Activated naive CD4-positive, alpha-beta T cell (primary cell): Measurements from ENCODE around the gene MGAT5.

ENCODE experiments used
- DNase-seq, 4 experiments: peaks; one replicate each; lab custom pipeline; 2025; lab: John Stamatoyannopoulos, UW

Gene MGAT5, protein sequence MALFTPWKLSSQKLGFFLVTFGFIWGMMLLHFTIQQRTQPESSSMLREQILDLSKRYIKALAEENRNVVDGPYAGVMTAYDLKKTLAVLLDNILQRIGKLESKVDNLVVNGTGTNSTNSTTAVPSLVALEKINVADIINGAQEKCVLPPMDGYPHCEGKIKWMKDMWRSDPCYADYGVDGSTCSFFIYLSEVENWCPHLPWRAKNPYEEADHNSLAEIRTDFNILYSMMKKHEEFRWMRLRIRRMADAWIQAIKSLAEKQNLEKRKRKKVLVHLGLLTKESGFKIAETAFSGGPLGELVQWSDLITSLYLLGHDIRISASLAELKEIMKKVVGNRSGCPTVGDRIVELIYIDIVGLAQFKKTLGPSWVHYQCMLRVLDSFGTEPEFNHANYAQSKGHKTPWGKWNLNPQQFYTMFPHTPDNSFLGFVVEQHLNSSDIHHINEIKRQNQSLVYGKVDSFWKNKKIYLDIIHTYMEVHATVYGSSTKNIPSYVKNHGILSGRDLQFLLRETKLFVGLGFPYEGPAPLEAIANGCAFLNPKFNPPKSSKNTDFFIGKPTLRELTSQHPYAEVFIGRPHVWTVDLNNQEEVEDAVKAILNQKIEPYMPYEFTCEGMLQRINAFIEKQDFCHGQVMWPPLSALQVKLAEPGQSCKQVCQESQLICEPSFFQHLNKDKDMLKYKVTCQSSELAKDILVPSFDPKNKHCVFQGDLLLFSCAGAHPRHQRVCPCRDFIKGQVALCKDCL

GRCh38 chr2:134253804-134254203, at the start of gene MGAT5:
Gene MGAT5, plus strand, starts transcription at chr2:134254072. Its CDS starts 332 bp downstream, at chr2:134254404.
- no peak for DNase-seq

GRCh38 chr2:134205087-134205486, 48.8 kb upstream of the MGAT5 start:
- DNase-seq, result peak in 1 of 4 experiments; percentile 10

DNA sequence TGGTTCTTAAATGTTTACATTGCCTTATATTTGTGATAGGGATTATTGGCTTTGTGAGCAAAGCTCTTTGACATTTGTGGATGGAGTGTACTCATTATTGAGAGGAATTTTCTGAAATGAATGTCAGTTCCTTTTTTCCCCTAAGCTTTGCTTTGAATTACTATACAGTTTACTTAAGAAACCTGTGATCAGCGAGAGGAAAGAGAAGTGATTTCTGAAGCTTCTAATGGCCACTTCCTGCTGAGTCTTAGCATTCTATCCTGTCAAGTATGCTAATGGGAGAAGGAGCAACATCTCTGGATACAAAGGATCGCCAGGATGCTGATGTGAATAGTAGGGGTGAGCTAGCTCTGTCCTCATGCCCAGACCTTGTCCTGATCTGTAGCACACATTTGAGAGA, 47.8 kb upstream of the MGAT5 start:
- no peak for DNase-seq

DNA sequence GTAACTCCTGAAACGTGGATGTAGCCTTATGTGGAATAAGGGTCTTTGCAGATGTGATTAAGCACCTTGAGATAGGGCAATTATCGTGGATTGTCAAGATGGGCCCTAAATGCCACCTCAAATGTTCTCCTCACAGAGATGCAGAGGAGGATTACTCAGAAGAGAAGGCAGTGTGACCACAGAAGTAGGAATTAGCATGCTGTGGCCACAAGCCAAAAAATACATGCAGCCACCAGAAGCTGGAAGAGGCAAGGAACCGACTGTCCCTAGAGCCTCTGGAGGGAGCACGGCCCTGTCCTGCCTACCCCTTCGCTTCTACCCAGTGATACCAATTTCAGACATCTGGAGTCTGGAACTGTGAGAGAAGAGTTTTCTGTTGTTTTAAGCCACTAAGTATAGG, 47.3 kb upstream of the MGAT5 start:
- no peak for DNase-seq

DNA sequence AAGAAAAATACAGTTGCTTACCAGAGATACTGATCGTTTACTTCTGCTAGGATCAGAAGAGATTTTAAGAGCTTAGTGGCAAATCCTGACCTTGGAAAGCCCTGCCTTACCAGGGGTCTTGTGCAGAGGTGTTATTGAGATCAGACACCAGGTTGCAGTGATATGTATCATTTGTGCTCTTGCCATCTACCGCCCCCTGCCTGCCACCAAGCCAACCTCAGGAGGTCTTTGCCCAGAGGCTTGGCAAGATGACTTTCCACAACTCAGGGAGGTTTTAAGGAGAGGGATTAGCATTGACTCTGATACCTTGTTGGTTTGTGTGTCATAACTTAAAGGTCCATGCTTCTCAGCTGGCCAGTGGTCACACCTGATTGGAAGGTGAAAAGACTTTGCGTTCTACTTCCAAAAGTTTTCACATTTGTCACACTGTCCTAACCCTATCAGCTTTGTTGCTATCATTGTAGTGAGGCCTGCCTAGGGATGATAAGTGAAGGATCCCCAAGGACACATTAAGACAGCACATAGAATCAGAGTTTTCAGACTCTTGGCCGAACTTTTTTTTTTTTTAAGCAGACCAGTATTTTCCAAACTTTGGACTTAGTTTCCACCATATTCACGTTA, 46.2 kb upstream of the MGAT5 start:
- peak in 2 of 4 experiments; percentile 35 to 39 for DNase-seq

- DNase-seq, result no peak
These were observed 45.0 kb upstream of the MGAT5 start for GRCh38 chr2:134208825-134209224.

DNA sequence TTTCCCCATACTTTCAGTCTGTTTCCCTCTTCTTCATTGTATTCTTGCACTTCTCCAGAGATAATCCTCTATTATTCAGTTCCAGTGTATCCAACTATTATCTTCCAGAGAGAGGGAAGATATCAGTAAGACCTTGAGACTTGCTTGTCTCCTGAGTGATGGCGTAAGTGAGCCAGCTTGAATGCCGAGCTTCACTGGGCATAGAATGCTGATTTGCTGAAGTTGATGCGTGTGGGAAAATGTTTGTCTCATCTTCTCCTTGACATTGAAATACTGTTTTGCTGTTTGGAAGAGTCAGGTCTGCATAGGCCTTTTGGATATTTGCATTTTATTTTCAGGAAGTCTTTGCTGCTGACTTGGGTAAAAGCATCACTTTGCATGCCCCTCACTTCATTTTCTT, 41.1 kb upstream of the MGAT5 start:
- no peak for DNase-seq

DNA sequence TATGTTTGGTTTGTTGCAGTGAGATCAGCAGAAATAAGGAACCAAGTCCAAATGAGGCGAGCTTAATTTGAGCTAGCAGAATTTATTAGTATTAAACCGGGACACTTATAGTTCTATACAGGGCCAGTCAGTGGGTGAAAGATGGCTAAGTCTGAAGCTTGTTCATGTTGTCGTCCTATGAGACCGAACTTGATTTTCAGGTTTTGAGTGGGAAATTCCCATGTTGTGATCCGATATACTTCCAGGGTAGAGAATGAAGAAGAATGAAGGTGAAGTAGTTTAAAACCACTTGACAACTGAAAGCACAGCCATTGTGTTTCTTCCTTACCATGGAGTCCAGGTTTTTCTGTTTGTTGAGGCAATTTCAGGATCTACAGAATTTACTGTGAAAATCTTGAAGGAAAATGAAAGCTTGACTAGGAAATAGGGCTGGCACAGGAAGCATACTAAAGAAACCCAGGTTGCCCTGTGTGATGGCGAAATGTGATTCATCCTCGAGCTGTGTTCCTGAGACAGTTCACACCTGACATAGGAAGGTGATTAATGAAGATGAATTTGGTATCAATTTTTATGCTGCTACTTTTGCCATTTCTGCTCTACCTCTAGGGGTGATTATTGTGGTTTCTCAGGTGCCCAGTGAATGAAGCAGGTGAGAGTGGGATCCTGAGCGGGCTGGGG, 37.6 kb upstream of the MGAT5 start:
- DNase-seq, result no peak

GRCh38 chr2:134217351-134217750, 36.5 kb upstream of the MGAT5 start:
- DNase-seq, result no peak

- no peak for DNase-seq
These were observed 35.9 kb upstream of the MGAT5 start for GRCh38 chr2:134217924-134218323.

GRCh38 chr2:134218414-134218813, 35.5 kb upstream of the MGAT5 start:
- no peak for DNase-seq

DNA sequence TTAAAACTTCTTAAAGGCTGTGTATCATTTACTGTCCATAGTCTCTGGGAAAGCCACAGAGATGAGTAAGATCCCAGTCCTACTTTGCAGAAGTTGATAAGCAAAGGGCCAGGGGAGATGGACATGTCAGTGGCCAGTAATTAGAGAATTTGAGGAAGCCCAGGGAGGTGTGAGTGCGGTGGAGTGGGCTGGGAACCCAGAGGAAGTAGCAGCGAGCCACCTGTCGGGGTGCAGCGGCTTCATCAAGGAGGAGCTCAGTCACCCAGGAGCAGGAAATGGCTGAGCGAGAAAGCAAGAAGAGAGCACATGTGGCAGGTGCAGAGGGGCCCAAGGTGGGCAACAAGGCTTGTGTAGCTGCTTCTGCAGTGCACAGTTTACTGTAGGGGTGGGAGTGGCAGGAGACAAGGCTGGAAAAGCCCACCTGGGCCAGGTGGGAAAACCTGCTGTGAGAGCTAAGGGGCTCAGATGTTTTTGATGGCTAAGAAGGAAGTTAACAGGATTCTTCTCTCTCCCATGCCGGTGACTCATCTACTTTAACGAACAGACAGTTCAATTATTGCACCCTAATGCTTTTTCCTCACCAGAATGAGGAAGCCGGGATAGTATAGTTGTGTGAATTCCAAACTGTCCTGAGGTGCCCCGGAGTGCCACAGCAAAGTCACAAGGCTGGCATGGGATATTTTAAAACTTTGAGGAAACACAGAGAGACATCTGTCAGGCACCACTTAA, 34.8 kb upstream of the MGAT5 start:
- peak in 2 of 4 experiments; percentile 4 for DNase-seq

GRCh38 chr2:134220344-134220974, 33.4 kb upstream of the MGAT5 start:
- DNase-seq, result no peak

- no peak for DNase-seq
These were observed 29.9 kb upstream of the MGAT5 start for GRCh38 chr2:134224005-134224404.

GRCh38 chr2:134225173-134225572, 28.7 kb upstream of the MGAT5 start:
- DNase-seq, result no peak

DNA sequence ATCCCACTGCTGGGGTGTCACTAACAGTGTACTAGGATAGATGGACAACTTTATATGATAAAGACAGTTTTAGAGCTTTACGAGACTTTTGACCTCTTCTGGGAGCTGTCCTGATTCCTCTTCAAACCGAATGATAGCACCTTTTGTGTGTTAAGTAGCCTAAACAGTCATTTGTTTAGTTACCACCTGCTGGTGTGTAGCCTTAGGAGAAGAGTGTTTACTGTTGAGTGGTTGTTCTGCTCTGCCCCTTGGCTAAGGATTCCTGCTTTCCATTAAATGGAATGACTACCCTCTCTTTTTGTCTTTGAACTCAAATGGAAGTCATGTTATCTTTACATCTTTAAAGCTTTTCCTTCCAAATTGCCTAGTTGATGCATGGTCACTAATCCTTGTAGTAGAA, 28.0 kb upstream of the MGAT5 start:
- DNase-seq, result no peak

DNA sequence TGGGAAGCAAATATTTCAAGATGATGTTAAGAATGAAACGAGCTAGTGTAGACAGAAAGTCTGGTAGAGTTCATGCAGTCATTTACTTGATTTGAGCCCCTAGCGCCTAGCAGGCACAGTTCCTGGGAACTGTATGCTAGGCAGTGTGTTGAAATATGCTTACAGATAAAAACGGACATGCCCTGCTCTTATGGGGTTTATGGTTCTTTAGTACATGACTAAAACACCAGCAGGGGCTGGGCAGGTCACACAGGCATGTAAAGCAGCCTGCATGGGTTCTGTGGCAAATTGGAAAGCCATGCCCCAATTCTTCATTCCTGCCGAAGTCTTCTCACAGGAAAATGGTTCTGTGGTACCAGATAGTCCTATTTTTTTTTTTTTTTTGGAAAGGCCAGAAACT, 27.3 kb upstream of the MGAT5 start:
- DNase-seq, result no peak

GRCh38 chr2:134227666-134228065, 26.2 kb upstream of the MGAT5 start:
- no peak for DNase-seq

GRCh38 chr2:134228493-134228903, 25.4 kb upstream of the MGAT5 start:
- DNase-seq, result no peak

GRCh38 chr2:134229540-134229939, 24.3 kb upstream of the MGAT5 start:
- DNase-seq, result no peak

- DNase-seq, result no peak
These were observed 23.0 kb upstream of the MGAT5 start for GRCh38 chr2:134230885-134231284.
